Ascending aorta (tissue), 2 donors: Measurements from ENCODE around the gene ADIPOR1. TPM values are rescaled to one million over a fixed set of nuclear protein-coding genes. Genes with fewer than 3 reads are reported as not detected.
"Not testable (repeated sequence)": the region's sequence is repeated elsewhere in the genome, so short reads cannot be mapped to it uniquely, and the experiment has no call there.

Experiments used
- DNase-seq, 2 donors: peaks; one replicate each; pipeline ENCODE4 v3.0.0-alpha.2; 2019; ENCODE audit warnings: low spot score in 2 of 2
- H3K27ac ChIP-seq, 2 donors: fragments of 200-600 bp; sonication (generic); one replicate each; pipeline ENCODE4 v1.5.1; 2016 to 2017; ENCODE audit warnings: mild to moderate bottlenecking in 1 of 2
- H3K27me3 ChIP-seq: fragments of 200-600 bp; sonication (generic); one replicate; pipeline ENCODE4 v1.5.1; 2017
- H3K36me3 ChIP-seq, 2 donors: fragments of 200-600 bp; sonication (generic); one replicate each; pipeline ENCODE4 v1.5.1; 2016
- H3K4me1 ChIP-seq, 2 donors: fragments of 200-600 bp; sonication (generic); one replicate each; pipeline ENCODE4 v1.5.1; 2016 to 2017; ENCODE audit warnings: mild to moderate bottlenecking in 1 of 2
- H3K4me3 ChIP-seq, 2 donors: fragments of 200-600 bp; sonication (generic); one replicate each; pipeline ENCODE4 v1.5.1; 2016 to 2017; ENCODE audit warnings: mild to moderate bottlenecking in 1 of 2
- H3K9me3 ChIP-seq, 2 donors: fragments of 200-600 bp; sonication (generic); one replicate each; pipeline ENCODE4 v1.5.1; 2016
- intact Hi-C: fragments of 100-400 bp; cut with DNase I; formaldehyde crosslinking; loops from one replicate; pipeline ENCODE4 v1.15.1; 2023
- total RNA-seq: library from RNA; depleted of rRNA; stranded (reverse); fragments of >200 nt; gene quantifications from one replicate; pipeline ENCODE4 v1.1.0, GENCODE V29; 2016
- TF ChIP-seq, protein P1 (sequence below), 3 experiments: fragments of 200-600 bp in 2 of 3; fragments of 450-650 bp in 1 of 3; sonication (generic) in 2 of 3; IDR thresholded peaks; one replicate each; pipeline ENCODE4 v1.5.1; 2016 to 2019; ENCODE audit warnings: antibody characterized with exemption in 3 of 3, mild to moderate bottlenecking in 1 of 3, moderate library complexity in 1 of 3

ADIPOR1 gene
- total RNA-seq, 1 donor from 2014 or later, result 67.9 TPM

GRCh38 chr1:202987922-202988583 is 29.9 kb upstream of the ADIPOR1 start:
- H3K4me1 ChIP-seq, result no peaks in the 10 kb centered on the region
- H3K9me3 ChIP-seq, result no peaks in the 10 kb centered on the region
- no peak overlapping the region for H3K27ac ChIP-seq
- TF ChIP-seq, protein P1, sequence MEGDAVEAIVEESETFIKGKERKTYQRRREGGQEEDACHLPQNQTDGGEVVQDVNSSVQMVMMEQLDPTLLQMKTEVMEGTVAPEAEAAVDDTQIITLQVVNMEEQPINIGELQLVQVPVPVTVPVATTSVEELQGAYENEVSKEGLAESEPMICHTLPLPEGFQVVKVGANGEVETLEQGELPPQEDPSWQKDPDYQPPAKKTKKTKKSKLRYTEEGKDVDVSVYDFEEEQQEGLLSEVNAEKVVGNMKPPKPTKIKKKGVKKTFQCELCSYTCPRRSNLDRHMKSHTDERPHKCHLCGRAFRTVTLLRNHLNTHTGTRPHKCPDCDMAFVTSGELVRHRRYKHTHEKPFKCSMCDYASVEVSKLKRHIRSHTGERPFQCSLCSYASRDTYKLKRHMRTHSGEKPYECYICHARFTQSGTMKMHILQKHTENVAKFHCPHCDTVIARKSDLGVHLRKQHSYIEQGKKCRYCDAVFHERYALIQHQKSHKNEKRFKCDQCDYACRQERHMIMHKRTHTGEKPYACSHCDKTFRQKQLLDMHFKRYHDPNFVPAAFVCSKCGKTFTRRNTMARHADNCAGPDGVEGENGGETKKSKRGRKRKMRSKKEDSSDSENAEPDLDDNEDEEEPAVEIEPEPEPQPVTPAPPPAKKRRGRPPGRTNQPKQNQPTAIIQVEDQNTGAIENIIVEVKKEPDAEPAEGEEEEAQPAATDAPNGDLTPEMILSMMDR (IDR thresholded peaks at IDR 0.05), result no peak
- intact Hi-C loops, result no loop called here
- H3K27me3 ChIP-seq, result no peaks in the 10 kb centered on the region
- DNase-seq, result no peak
- H3K36me3 ChIP-seq, result no peaks in the 10 kb centered on the region
- no peak overlapping the region for H3K4me3 ChIP-seq

DNA sequence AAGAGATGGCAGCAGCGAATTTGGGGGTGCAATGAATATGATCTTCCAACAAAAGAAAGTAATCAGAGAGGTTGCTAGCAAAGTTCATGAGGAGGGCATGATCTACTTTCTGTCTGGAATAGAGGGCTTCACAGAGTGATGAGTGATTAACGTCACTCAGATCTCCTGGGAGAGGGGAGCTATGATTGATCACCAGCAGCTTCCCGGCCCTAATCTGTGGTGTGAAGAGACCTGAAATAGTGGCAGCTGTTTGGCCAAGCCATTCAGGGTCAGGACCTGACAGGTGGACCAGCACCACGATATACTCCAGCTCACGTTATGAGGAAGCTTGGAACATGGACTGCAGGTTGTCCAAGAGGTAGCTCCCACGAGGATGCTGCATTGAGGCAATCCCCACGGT is 29.1 kb upstream of the ADIPOR1 start:
- H3K4me3 ChIP-seq, result no peak overlapping the region
- no peaks in the 10 kb centered on the region for H3K4me1 ChIP-seq

DNA sequence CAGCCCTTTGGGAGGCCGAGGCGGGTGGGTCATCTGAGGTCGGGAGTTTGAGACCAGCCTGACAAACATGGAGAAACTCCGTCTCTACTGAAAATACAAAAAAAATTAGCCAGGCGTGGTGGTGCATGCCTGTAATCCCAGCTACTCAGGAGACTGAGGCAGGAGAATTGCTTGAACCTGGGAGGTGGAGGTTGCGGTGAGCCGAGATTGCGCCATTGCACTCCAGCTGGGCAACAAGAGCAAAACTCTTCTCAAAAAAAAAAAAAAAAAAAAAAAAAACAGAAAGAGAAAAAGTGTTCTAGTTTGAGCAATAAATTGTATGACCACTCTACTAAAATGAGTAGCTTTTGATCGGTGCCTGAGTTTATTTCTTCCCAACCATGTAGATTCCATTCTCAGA is 28.0 kb upstream of the ADIPOR1 start:
- H3K4me3 ChIP-seq, H3K4me1 ChIP-seq, H3K9me3 ChIP-seq, H3K36me3 ChIP-seq, H3K27me3 ChIP-seq, intact Hi-C loops, DNase-seq, H3K27ac ChIP-seq: not testable (repeated sequence)

More for the DNA sequence above, 29.1 kb upstream of the ADIPOR1 start:
- DNase-seq, result no peak
- Histone ChIP-seq H3K36me3 (no peaks in the 10 kb centered on the region), H3K27me3 (no peaks in the 10 kb centered on the region), H3K9me3 (no peaks in the 10 kb centered on the region), H3K27ac (no peak overlapping the region)
- TF ChIP-seq, protein P1 (IDR thresholded peaks at IDR 0.05), result no peak
- intact Hi-C loops, result no loop called here

- no peaks in the 10 kb centered on the region for H3K9me3 ChIP-seq
- no peaks in the 10 kb centered on the region for H3K27me3 ChIP-seq
- no peaks in the 10 kb centered on the region for H3K4me1 ChIP-seq
- intact Hi-C loops, result no loop called here
- no peak for DNase-seq
- no peak overlapping the region for H3K4me3 ChIP-seq
- TF ChIP-seq, protein P1 (IDR thresholded peaks at IDR 0.05), result no peak
- H3K27ac ChIP-seq, result no peak overlapping the region
- no peaks in the 10 kb centered on the region for H3K36me3 ChIP-seq
Measured at GRCh38 chr1:202982715-202983430, 24.8 kb upstream of the ADIPOR1 start.

- Histone ChIP-seq H3K4me1 (no peaks in the 10 kb centered on the region), H3K36me3 (no peaks in the 10 kb centered on the region), H3K9me3 (no peaks in the 10 kb centered on the region), H3K27ac (no peak overlapping the region), H3K27me3 (no peaks in the 10 kb centered on the region), H3K4me3 (no peak overlapping the region)
- DNase-seq, result no peak
- TF ChIP-seq, protein P1 (IDR thresholded peaks at IDR 0.05), result no peak
- intact Hi-C loops, result no loop called here
Measured at GRCh38 chr1:202981939-202982338, 23.8 kb upstream of the ADIPOR1 start.

DNA sequence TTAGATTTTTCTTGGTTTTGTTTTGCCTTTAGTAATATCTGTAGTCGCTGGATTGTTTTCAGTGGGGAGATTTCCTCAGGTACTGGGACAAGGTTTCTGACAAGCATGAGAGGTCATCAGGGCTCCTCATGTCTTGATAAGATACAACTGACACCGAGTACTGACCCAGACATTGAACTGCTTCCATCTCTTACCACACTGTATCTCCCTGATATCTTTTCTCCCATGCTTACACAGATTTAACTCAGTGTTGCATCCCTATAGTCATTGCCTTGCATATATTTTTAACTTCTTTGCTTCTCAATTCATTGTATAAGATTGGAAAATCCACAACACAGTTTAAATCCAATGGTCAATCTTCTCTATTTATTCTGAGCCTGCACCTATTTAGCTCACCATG is 21.3 kb upstream of the ADIPOR1 start:
- H3K27me3 ChIP-seq, result no peaks in the 10 kb centered on the region
- H3K4me3 ChIP-seq, result no peak overlapping the region
- intact Hi-C loops, result no loop called here

More for the DNA sequence above, 21.3 kb upstream of the ADIPOR1 start:
- no peaks in the 10 kb centered on the region for H3K36me3 ChIP-seq
- H3K9me3 ChIP-seq, result no peaks in the 10 kb centered on the region
- H3K4me1 ChIP-seq, result no peaks in the 10 kb centered on the region
- DNase-seq, result no peak
- TF ChIP-seq, protein P1 (IDR thresholded peaks at IDR 0.05), result no peak
- no peak overlapping the region for H3K27ac ChIP-seq
